H1 (cell line): Measurements from ENCODE around the gene ARAP3. TPM values are rescaled to one million over a fixed set of nuclear protein-coding genes. Genes with fewer than 3 reads are reported as not detected.
A peak's percentile ranks its signal among the peaks of the same experiment; 100 is the strongest.

Experiments used
- CTCF ChIA-PET: fragments of 300-600 bp; sonication (Branson Sonifier 250); formaldehyde crosslinking; loops from one replicate; lab custom pipeline; 2021; ENCODE audit not compliant: partially characterized antibody; lab: Charles Lee
- POLR2A ChIA-PET: fragments of 300-600 bp; sonication (Branson Sonifier 250); formaldehyde crosslinking; loops from one replicate; lab custom pipeline; 2021; ENCODE audit warnings: inconsistent platforms; ENCODE audit not compliant: partially characterized antibody; lab: Charles Lee
- DNase-seq, 2 experiments: peaks; one replicate each; pipeline versions ENCODE4 v3.0.0 to v3.0.0-alpha.2; 2010 to 2022; ENCODE audit warnings: low spot score in 2 of 2, low read depth in 1 of 2, mixed read lengths in 1 of 2
- FAIRE-seq: peaks from 2 replicates; lab custom pipeline; 2011; peaks lifted over from hg19 to GRCh38; lab: Jason Lieb, UNC
- H2AFZ ChIP-seq: 2 replicates; pipeline ENCODE4 v1.8.1; 2012; ENCODE audit warnings: low read length, inconsistent platforms
- H2AK5ac ChIP-seq: 2 replicates; pipeline ENCODE4 v1.6.1; 2013; ENCODE audit warnings: low read depth, low read length
- H2BK120ac ChIP-seq: replicated peaks from 2 replicates; pipeline ENCODE3; 2013; ENCODE audit warnings: low read depth, low read length, inconsistent platforms
- H2BK12ac ChIP-seq: 2 replicates; pipeline ENCODE4 v1.6.1; 2013; ENCODE audit warnings: low read depth, low read length
- H2BK15ac ChIP-seq: 2 replicates; pipeline ENCODE4 v1.6.1; 2013; ENCODE audit warnings: low read length
- H2BK20ac ChIP-seq: 2 replicates; pipeline ENCODE4 v1.6.1; 2013; ENCODE audit warnings: low read length
- H2BK5ac ChIP-seq: 2 replicates; pipeline ENCODE4 v1.6.1; 2013; ENCODE audit warnings: low read depth, low read length
- H3K14ac ChIP-seq: 2 replicates; pipeline ENCODE4 v1.6.1; 2013; ENCODE audit warnings: inconsistent platforms; ENCODE audit not compliant: insufficient read length
- H3K18ac ChIP-seq: 2 replicates; pipeline ENCODE4 v1.6.1; 2013; ENCODE audit warnings: low read length; ENCODE audit errors: extremely low read depth
- H3K23ac ChIP-seq: 2 replicates; pipeline ENCODE4 v1.6.1; 2013; ENCODE audit warnings: inconsistent platforms; ENCODE audit not compliant: insufficient read length
- H3K23me2 ChIP-seq: 2 replicates; pipeline ENCODE4 v1.6.1; 2013; ENCODE audit warnings: low read depth, low read length
- H3K27ac ChIP-seq: 2 replicates; pipeline ENCODE4 v1.6.1; 2011; ENCODE audit warnings: low read depth, low read length, inconsistent platforms
- H3K27me3 ChIP-seq, 4 experiments: replicated peaks in 1 of 4; 1 replicate in 1 of 4; 2 replicates in 3 of 4; pipeline versions ENCODE4 v1.6.1 to v1.8.1; 2011 to 2013; ENCODE audit warnings: low read length in 3 of 4, mild to moderate bottlenecking in 3 of 4, inconsistent platforms in 2 of 4, mixed read lengths in 2 of 4, moderate library complexity in 1 of 4; ENCODE audit not compliant: control insufficient read depth in 3 of 4, insufficient read depth in 3 of 4; ENCODE audit errors: extremely low read depth in 1 of 4
- H3K36me3 ChIP-seq, 4 experiments: 2 replicates each; pipeline versions ENCODE4 v1.6.1 to v1.8.1; 2011 to 2013; ENCODE audit warnings: mild to moderate bottlenecking in 4 of 4, low read length in 3 of 4, moderate library complexity in 2 of 4, control low read depth in 1 of 4, inconsistent platforms in 1 of 4; ENCODE audit not compliant: insufficient read depth in 4 of 4, control insufficient read depth in 2 of 4
- H3K4ac ChIP-seq: replicated peaks from 2 replicates; pipeline ENCODE3; 2013; ENCODE audit warnings: low read length, low read depth, mixed read lengths, inconsistent platforms; ENCODE audit not compliant: insufficient read length
- H3K4me1 ChIP-seq, 4 experiments: replicated peaks in 1 of 4; 1 replicate in 1 of 4; 2 replicates in 3 of 4; pipeline versions ENCODE4 v1.6.1 to v1.8.1; 2011 to 2013; ENCODE audit warnings: low read length in 3 of 4, inconsistent platforms in 2 of 4, mixed read lengths in 1 of 4; ENCODE audit not compliant: insufficient read depth in 4 of 4, control insufficient read depth in 3 of 4
- H3K4me2 ChIP-seq, 2 experiments: 2 replicates each; pipeline versions ENCODE4 v1.6.1 to v1.8.1; 2011 to 2013; ENCODE audit warnings: low read depth in 2 of 2, low read length in 2 of 2, control low read depth in 1 of 2, inconsistent platforms in 1 of 2, mild to moderate bottlenecking in 1 of 2; ENCODE audit not compliant: insufficient read depth in 1 of 2
- H3K4me3 ChIP-seq, 4 experiments: fragments of 200-600, 300-600 bp in 1 of 4; sonication (generic), shearing (Covaris generic), sonication (Bioruptor Twin) in 1 of 4; 2 replicates each; pipeline versions ENCODE4 v1.5.1 to v1.8.1; 2011 to 2016; ENCODE audit warnings: low read length in 4 of 4, low read depth in 3 of 4, control low read depth in 2 of 4, inconsistent platforms in 2 of 4, mild to moderate bottlenecking in 2 of 4, mixed read lengths in 1 of 4, moderate library complexity in 1 of 4; ENCODE audit not compliant: insufficient read depth in 2 of 4; ENCODE audit errors: extremely low read depth in 1 of 4
- H3K56ac ChIP-seq: replicated peaks from 2 replicates; pipeline ENCODE3; 2013; ENCODE audit warnings: low read depth, mild to moderate bottlenecking, mixed read lengths, low read length, inconsistent platforms; ENCODE audit not compliant: insufficient read length
- H3K79me1 ChIP-seq: 2 replicates; pipeline ENCODE4 v1.6.1; 2013; ENCODE audit warnings: low read depth, low read length, control low read depth
- H3K79me2 ChIP-seq, 2 experiments: 2 replicates each; pipeline versions ENCODE4 v1.6.1 to v1.8.1; 2012 to 2013; ENCODE audit warnings: low read length in 2 of 2, mild to moderate bottlenecking in 2 of 2, inconsistent platforms in 1 of 2; ENCODE audit not compliant: insufficient read depth in 2 of 2, control insufficient read depth in 1 of 2
- H3K9ac ChIP-seq, 4 experiments: replicated peaks in 1 of 4; 1 replicate in 1 of 4; 2 replicates in 3 of 4; pipeline versions ENCODE4 v1.6.1 to v1.8.1; 2011 to 2013; ENCODE audit warnings: low read depth in 3 of 4, low read length in 3 of 4, control low read depth in 2 of 4, mild to moderate bottlenecking in 2 of 4, moderate library complexity in 2 of 4, inconsistent platforms in 1 of 4; ENCODE audit errors: extremely low read depth in 1 of 4
- H3K9me3 ChIP-seq, 2 experiments: 2 replicates each; pipeline versions ENCODE4 v1.6.1 to v1.8.1; 2012 to 2013; ENCODE audit warnings: mild to moderate bottlenecking in 2 of 2, moderate library complexity in 2 of 2, control low read depth in 1 of 2, inconsistent platforms in 1 of 2, low read depth in 1 of 2, low read length in 1 of 2, mixed read lengths in 1 of 2; ENCODE audit not compliant: insufficient read depth in 2 of 2
- H4K20me1 ChIP-seq, 2 experiments: replicated peaks in 1 of 2; 2 replicates each; pipeline versions ENCODE3 to v1.8.1; 2011 to 2013; ENCODE audit warnings: inconsistent platforms in 2 of 2, low read length in 2 of 2, mild to moderate bottlenecking in 1 of 2; ENCODE audit not compliant: insufficient read depth in 2 of 2, control insufficient read depth in 1 of 2
- H4K5ac ChIP-seq: 2 replicates; pipeline ENCODE4 v1.6.1; 2013; ENCODE audit warnings: low read length, low read depth, mixed read lengths, inconsistent platforms; ENCODE audit not compliant: insufficient read length
- H4K8ac ChIP-seq: 2 replicates; pipeline ENCODE4 v1.8.0; 2013; ENCODE audit warnings: mild to moderate bottlenecking, moderate library complexity, low read length, inconsistent platforms; ENCODE audit not compliant: insufficient read depth; ENCODE audit errors: extremely low read depth
- H4K91ac ChIP-seq: replicated peaks from 2 replicates; pipeline ENCODE3; 2013; ENCODE audit warnings: low read length, mixed read lengths, inconsistent platforms; ENCODE audit not compliant: insufficient read length
- RAD21 ChIP-seq, 2 experiments: IDR thresholded peaks in 1 of 2; conservative IDR thresholded peaks in 1 of 2; 2 replicates each; pipeline ENCODE4 v1.6.1; 2011; ENCODE audit warnings: low read depth in 2 of 2, low read length in 2 of 2, improper control_type of control experiment in 1 of 2, inconsistent platforms in 1 of 2, mild to moderate bottlenecking in 1 of 2, moderate library complexity in 1 of 2
- SIX5 ChIP-seq: IDR thresholded peaks from 2 replicates; pipeline ENCODE4 v1.6.1; 2011; ENCODE audit warnings: mild to moderate bottlenecking, low read depth, low read length
- WGBS, 2 experiments: shearing (Covaris generic) in 1 of 2; methylation state at CpG; one replicate each; pipeline versions ENCODE4 v1.1.6 to v1.1.7; 2013 to 2015; ENCODE audit warnings: low lambda C conversion rate in 2 of 2, mixed read lengths in 2 of 2, inconsistent platforms in 1 of 2, low coverage in 1 of 2, missing lambda C conversion rate in 1 of 2; ENCODE audit not compliant: insufficient replicate concordance in 2 of 2, insufficient coverage in 1 of 2, insufficient read length in 1 of 2; ENCODE audit errors: extremely low coverage in 1 of 2, missing lambda C conversion rate in 1 of 2; 5-methylcytosine and 5-hydroxymethylcytosine counted together
- polyA plus RNA-seq, 7 experiments: library from polyadenylated mRNA; depleted of rRNA in 3 of 7; stranded (reverse) in 5 of 7; unstranded in 2 of 7; fragments of >200 nt in 5 of 7; fragments of 200-250 nt in 2 of 7; gene quantifications; 1 replicate in 5 of 7; 2 replicates in 1 of 7; 4 replicates in 1 of 7; pipeline versions ENCODE4 v1.2.1 to v1.2.3, GENCODE V29; 2011 to 2013; ENCODE audit warnings: missing spikeins in 2 of 7, mixed read lengths in 2 of 7
- total RNA-seq: library from RNA; stranded (reverse); fragmentation: NEBNext Ultra II Directional; extraction: Animal tissue kit (Norgen Biotek cat#: 25700); gene quantifications from 2 replicates; pipeline ENCODE4 v1.2.1, GENCODE V29; 2021

Gene ARAP3
- total and polyA plus RNA-seq, 2 of the 8 experiments (the other 6 are each of a cell fraction or from before 2014, with no cell fraction given), result 14.4 to 48.6 TPM

GRCh38 chr5:141713616-141714309 lies 31.7 kb upstream of the ARAP3 start:
- no peak overlapping the region for H3K4me2 ChIP-seq
- no peaks in the 10 kb centered on the region for H3K36me3 ChIP-seq
- no peaks in the 10 kb centered on the region for H3K79me1 ChIP-seq
- H3K56ac ChIP-seq, result no peak overlapping the region
- no peaks in the 10 kb centered on the region for H3K23me2 ChIP-seq
- H4K91ac ChIP-seq, result no peak overlapping the region
- H2AK5ac ChIP-seq, result no peak overlapping the region
- peak overlapping the region; percentile 54; the same call in 1 of the 2 replicates for H3K18ac ChIP-seq
- H2BK5ac ChIP-seq, result no peak overlapping the region; the same call in 1 of the 2 replicates
- no peak overlapping the region for H4K5ac ChIP-seq
- no peak overlapping the region for H3K14ac ChIP-seq
- ChIA-PET CTCF (interaction anchor here (0.7 to 11.5 kb wide), 13 partner anchors 8 to 165 kb away, joined by 3 to 95 read pairs (median 4); no protein-coding TSS in a partner anchor), POLR2A (interaction anchor here (0.7 to 1.4 kb wide), 3 partner anchors 10 to 102 kb away, joined by 3 to 5 read pairs (median 3); no protein-coding TSS in a partner anchor)
- FAIRE-seq, result no peak
- H3K4me3 ChIP-seq, result no peak overlapping the region
- no peaks in the 10 kb centered on the region for H3K9me3 ChIP-seq
- TF ChIP-seq SIX5 (no peak), RAD21 (IDR thresholded peaks at IDR 0.05 in 1 of 2, conservative IDR thresholded peaks at IDR 0.05 in 1 of 2; ENCODE audit: low read depth in 2 of 2, low read length in 2 of 2) (no peak)
- H3K4me1 ChIP-seq, result peaks cover 3 to 20% (median 11%) of the 10 kb centered on the region in 4 experiments
- no peak overlapping the region for H3K27ac ChIP-seq
- no peak overlapping the region; the same call in 1 of the 2 replicates for H2BK12ac ChIP-seq
- no peaks in the 10 kb centered on the region for H4K20me1 ChIP-seq
- no peak overlapping the region for H3K4ac ChIP-seq
- no peaks in the 10 kb centered on the region for H3K79me2 ChIP-seq
- no peaks in the 10 kb centered on the region for H3K27me3 ChIP-seq
- no peak overlapping the region for H4K8ac ChIP-seq
- no peak overlapping the region; the same call in 1 of the 2 replicates for H2BK15ac ChIP-seq
- H2BK120ac ChIP-seq, result no peak overlapping the region
- no peak overlapping the region for H3K9ac ChIP-seq
- no peak overlapping the region for H2BK20ac ChIP-seq
- no peak overlapping the region for H2AFZ ChIP-seq
- no peak for DNase-seq
- no peak overlapping the region for H3K23ac ChIP-seq
- 93% methylated on average over 7 of the region's 7 CpGs; no CpG with 5 or more reads in 1 of the 2 experiments for WGBS, 2 experiments
